Measurements from ENCODE around the gene GPR146.

The GPR146 gene

DNA sequence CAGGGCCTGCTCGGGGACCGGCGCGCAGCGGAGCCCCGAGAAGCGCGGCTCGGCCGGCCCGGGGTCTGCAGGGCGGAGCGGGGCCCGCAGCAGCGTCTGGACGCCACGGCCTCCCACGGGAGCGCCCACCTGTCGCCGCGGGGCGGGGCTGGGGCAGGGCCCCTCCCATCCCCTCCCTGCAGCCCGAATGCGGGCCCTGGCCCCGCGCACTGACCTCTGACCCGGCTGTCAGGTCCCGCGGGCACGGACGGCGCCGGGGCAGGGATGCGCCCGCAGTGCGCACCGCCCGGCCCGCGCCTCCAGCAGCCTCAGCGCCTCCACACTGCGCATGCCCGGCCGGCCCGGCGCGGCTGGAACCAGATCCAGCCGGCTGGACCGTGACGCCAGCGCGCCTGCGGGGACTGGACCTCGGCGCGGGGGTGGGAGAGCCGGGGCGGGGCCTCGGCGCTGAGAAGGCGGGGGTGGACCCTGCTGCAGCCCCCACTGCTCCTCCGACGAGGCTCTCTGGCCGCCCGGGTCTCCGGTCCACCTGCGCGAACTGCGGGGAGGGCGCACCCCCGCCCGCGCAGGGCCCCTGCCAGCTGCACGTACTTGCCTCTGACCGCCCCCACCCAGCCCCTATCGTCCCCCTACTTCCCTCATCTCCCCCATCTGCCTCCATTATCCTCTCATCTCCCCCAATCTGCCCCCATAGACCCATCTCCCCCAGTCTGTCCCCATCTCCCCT is 16.1 kb upstream of the GPR146 start:
- TF ChIP-seq GATA3 (IDR thresholded peaks at IDR 0.05; ENCODE audit: low read depth, low read length) = no peak
- TF ChIP-seq GATA2 (IDR thresholded peaks at IDR 0.05; ENCODE audit: low read depth, low read length) = no peak

DNA sequence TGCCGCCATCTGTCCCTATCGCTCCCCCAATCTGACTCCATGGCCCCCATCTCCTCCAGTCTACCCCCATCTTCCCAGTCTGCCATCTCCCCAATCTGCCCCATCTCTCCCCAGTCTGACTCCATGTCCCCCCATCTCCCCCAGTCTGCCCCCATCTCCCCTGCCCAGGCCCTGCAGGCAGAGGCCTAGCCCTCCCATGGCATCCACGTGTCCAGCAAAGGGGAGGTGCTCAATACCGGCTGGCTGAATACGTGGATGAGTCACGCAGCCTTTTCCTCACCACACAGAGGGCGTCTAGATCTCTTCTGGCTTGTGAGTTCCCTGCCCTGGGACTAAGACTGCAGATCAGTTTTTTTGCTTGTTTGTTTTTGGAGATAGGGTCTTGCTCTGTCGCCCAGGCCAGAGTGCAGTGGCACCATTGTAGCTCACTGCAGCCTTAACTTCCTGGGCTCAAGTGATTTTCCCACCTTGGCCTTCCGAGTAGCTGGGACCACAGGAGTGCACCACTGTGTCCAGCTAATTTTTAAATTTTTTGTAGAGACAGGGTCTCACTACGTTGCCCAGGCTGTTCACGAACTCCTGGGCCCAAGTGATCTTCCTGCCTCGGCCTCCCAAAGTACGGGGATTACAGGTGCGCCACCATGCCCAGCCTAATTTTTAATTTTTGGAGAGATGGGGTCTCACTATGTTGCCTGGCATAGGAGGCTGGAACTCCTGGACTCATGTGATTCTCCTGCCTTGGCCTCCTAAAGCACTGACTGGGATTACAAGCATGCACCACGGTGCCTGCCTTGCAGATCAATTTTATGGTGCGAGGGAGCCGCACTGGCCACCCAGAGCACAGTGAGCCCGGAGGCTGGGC is 15.3 kb upstream of the GPR146 start:
- no peak for TF ChIP-seq GATA3 (IDR thresholded peaks at IDR 0.05; ENCODE audit: low read depth, low read length)
- TF ChIP-seq GATA2 (IDR thresholded peaks at IDR 0.05; ENCODE audit: low read depth, low read length) = peak; percentile 68

DNA sequence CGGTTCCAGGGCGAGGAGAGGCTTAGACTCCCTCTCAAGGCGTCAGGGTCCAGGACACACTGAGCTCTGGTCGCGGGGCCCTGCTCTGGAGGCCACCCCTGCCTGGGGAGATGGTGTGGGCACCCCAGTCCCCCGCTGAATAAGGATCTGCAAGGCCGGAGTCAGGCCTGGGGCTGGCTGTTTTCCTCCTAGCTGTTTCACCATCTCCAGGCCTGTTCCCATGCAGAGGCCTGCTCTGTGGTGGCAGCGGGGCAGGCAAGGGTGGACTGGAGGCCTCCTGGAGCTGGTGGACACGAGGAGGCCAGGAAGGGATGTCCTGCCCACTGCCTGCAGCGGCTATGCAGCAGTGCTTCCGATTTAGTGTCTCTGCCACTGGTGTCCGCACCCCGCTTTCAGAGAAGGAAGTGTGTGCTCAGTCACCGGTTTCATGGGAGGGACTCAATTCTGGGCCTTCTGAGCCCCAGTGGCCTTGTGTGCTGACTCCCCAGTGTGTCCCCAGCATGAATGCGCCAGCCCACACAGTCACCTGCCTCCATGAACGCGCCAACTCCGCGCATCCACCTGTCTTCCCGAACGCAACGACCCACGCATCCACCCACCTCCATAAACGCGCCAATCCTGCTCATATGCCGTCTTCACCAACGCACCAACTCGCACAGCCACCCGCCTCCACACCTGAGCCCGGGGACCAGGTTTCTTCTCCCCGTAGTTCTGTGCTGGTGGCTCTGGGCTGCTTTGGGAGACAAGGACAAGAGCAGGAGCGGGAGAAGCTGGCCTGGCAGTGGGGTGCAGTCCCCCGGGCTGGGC is 14.5 kb upstream of the GPR146 start:
- no peak for TF ChIP-seq GATA2 (IDR thresholded peaks at IDR 0.05; ENCODE audit: low read depth, low read length)
- no peak for TF ChIP-seq GATA3 (IDR thresholded peaks at IDR 0.05; ENCODE audit: low read depth, low read length)

DNA sequence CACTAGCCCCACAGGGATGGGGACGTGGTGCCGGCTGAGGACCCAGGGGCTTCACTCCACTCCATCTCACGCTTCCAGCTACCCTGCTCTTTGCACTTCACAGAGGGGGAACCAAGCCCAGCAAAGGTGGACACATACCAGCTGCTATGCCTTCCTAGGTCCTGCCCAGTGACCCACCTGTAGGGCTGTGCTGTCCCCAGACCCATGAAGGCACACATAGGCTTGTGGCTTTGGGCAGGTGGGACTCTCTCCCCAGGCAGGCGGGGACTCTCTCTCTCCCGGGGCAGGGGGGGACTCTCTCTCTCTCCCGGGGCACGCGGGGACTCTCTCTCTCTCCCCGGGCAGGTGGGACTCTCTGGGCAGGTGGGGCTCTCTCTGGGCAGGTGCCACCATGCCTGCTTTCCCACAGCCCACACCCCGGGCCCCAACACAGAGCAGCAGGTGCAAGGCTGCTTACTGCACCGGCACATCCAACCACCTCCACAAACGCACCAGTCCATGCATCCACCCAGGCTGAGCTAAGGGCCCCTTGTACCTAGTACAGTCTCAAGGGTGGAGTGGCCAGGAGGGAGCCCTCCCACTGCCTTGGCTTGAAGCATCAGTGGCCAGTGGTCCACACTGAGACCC is 13.8 kb upstream of the GPR146 start:
- TF ChIP-seq GATA2 (IDR thresholded peaks at IDR 0.05; ENCODE audit: low read depth, low read length) (no peak), GATA3 (IDR thresholded peaks at IDR 0.05; ENCODE audit: low read depth, low read length) (no peak)

DNA sequence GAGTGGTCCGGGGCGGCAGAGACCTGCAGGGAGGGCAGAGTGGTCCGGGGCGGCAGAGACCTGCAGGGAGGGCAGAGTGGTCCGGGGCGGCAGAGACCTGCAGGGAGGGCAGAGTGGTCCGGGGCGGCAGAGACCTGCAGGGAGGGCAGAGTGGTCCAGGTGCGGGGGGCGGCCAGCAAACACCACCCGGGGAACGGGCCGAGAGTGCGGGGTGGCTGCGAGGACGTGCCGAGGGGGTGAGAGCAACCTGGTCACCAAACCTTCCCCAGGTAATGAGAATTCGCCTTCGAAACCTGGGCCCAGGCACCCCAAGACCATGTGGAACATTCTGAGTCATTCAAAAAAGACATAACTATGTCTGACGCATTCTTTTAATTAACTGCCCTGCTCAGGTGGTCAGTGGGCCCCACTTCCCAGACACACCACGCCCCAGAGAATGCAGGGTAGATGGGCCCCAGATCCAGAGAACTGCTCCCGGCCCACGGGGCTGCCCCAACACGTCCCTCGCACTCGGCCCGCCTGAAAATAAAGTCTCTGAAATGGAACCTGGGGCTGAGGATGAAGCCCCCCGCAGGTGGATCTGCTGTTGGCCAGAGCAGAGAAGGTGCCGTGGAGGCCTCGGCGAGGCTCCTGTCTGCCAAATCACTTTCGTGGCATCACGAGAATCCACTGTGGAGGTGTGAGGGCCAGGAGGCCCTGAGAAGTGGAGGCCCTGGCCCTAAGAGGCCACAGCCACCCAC is 12.5 kb upstream of the GPR146 start:
- TF ChIP-seq GATA2 (IDR thresholded peaks at IDR 0.05; ENCODE audit: low read depth, low read length) (no peak), GATA3 (IDR thresholded peaks at IDR 0.05; ENCODE audit: low read depth, low read length) (no peak)

DNA sequence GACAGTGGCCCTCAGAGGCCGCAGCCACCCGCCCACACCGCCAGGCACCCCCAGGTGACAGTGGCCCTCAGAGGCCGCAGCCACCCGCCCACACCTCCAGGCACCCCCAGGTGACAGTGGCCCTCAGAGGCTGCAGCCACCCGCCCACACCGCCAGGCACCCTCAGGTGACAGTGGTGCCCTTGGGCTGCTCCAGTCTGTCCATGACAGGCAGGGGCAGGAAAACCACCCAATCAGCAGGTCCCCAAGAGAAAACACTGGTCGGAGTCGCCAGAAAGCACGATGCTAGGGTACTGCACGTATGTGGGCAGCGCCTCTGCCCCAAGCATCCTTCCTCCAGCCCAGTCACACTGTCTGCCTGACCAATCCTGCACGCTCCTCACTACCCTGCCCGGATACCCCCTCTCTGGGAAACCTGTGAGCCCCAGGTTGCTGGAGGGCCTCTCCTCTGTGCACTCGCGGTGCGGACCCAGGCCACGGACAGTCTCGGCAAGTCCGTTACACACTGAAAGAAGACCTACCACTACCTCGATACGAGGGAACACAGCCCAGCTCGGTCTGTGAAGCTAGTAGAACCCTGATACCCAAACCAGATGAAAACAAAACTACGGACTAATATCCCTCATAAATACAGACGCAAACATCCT is 11.7 kb upstream of the GPR146 start:
- TF ChIP-seq GATA3 (IDR thresholded peaks at IDR 0.05; ENCODE audit: low read depth, low read length) (no peak), GATA2 (IDR thresholded peaks at IDR 0.05; ENCODE audit: low read depth, low read length) (no peak)

DNA sequence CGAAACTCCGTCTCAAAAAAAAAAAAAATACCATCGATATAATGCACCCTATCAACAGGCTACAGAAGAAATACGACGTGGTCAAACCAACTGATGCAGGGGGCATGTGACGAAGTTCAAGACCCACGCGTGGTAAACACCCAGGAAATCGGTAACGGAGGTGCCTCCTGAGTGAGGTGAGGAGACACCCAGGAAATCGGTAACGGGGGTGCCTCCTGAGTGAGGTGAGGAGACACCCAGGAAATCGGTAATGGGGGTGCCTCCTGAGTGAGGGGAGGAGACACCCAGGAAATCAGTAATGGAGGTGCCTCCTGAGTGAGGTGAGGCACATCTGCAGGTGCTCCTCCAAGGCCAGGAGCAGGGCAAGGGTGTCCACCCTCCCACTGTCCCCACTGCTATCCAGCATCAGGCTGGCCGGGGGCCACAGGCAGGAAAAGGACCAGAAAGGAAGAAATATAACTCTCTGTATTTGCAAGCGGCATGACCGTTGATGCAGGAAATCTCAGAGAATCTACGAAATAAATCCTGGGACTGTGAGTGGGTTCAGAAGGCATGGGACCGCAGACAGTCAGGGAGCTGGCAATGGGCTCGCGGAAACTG is 10.7 kb upstream of the GPR146 start:
- TF ChIP-seq GATA3 (IDR thresholded peaks at IDR 0.05; ENCODE audit: low read depth, low read length) (no peak), GATA2 (IDR thresholded peaks at IDR 0.05; ENCODE audit: low read depth, low read length) (no peak)

DNA sequence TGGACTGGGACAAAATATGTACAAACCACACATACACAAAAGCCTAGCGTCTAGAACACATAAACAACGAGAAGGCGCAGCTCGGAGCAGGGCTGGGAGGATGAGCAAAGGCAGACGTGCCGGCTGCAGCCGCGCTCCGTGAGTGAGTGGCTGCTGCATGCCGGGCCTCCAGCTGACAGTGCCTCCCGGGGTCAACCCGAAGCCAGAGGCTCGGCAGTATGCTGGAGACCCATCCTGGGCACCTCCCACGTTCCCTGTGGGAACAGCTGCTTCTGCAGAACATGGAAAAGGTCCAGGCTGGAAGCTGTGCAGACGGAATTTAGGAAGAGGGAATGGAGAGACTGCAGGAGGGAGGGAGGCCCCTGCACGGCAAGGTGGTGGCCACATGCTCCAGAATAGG is 3.6 kb upstream of the GPR146 start:
- TF ChIP-seq GATA3 (IDR thresholded peaks at IDR 0.05; ENCODE audit: low read depth, low read length) (no peak), GATA2 (IDR thresholded peaks at IDR 0.05; ENCODE audit: low read depth, low read length) (no peak; the same call in 1 of the 2 replicates)

DNA sequence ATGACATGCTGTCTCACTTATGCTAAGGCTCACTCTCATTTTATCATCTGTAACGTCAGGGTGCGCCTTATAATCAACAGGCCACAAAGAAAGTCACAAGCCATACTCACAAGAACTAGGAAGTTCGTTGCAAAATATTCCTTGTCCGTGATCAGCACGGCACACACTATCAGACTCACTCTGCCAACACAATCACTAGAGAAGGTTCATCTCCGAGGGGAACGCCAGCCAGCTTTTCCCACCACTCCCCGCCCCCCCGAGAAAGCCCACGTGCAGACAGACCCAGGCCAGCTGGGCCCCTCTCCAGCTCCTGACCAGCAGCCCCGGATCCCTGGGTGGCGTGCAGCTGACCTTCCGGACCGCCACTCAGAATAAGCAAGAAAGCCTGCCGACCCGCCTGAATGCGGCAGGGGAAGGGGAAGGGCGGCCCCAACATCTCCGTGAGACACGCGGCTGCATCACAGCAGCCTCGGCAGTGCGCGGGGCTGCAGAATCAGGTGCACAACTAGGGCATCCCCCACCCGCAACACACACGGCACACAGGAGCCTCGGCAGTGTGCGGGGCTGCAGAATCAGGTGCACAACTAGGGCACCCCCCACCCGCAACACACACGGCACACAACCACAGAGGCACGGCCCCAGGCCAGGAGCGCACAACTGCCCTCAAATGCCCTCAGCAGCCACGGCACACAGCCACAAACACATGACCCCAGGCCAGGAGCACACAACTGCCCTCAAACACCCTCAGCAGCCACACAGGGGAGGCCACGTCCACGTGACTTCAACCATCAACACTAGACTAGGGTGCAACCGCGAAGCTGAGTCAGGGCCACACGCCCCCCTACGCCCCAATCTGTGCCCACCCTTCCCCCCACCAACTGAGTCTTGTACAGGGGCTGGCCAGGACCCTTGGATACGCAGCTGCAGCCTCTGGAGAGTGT is 2.5 kb upstream of the GPR146 start:
- TF ChIP-seq GATA2 (IDR thresholded peaks at IDR 0.05; ENCODE audit: low read depth, low read length) (no peak), GATA3 (IDR thresholded peaks at IDR 0.05; ENCODE audit: low read depth, low read length) (no peak)

DNA sequence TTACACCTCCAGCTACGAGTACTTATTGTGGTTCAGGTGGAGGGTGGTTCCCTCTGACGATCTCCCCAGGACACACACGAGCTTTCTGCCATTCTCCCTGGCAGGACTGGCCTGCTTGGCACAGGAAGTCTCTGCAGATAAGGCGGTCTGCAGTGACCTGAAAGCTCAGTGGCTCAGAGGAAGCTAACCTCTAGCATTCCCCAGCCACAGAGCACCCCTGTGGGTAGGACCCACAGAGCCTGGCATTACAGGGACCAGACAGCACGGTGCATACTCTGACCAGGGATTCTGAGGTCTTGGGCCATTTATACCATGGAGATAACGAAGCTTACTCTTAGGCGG is 1.9 kb upstream of the GPR146 start:
- TF ChIP-seq GATA2 (IDR thresholded peaks at IDR 0.05; ENCODE audit: low read depth, low read length) = no peak
- TF ChIP-seq GATA3 (IDR thresholded peaks at IDR 0.05; ENCODE audit: low read depth, low read length) = no peak

DNA sequence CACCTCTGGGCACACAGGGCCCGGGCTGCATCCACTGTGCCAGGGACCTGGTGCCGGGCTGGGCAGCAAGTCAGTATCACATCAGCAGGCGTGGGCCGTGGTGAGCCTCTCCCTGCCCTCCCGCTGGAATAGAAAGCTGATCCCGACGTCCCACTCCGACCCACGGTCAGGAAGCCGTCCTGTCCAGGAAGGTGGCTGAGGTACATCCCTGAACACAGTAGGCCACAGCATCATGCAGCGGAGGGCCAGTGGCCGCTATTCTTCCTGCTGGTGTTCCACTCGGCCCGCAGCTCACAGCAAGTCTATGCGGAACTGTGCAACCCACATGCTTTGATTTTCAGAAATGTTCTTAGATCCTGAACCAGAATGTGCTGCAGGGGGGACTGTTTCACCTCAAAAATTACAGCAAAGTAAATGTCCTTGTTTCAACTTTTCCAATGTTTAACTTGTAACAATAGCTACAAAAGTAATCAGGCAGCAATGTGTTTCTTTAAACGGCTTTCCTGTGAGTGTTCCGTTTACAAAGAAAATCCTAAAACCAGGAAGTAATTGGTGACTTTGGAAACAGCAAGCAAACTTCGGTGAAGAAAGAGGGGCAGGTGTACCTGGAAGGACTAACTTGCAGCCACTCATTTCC is 676 bp upstream of the GPR146 start:
- TF ChIP-seq GATA3 (IDR thresholded peaks at IDR 0.05; ENCODE audit: low read depth, low read length) = no peak
- no peak for TF ChIP-seq GATA2 (IDR thresholded peaks at IDR 0.05; ENCODE audit: low read depth, low read length)

Measured in SH-SY5Y (cell line).